Endothelial cell of umbilical vein (primary cell): Measurements from ENCODE around the gene RANBP1. TPM values are rescaled to one million over a fixed set of nuclear protein-coding genes. Genes with fewer than 3 reads are reported as not detected.

Source experiments
- BruUV-seq: library from RNA; stranded (reverse); fragments of 400-500 nt; replicated peaks from 2 replicates; lab custom pipeline; 2021; lab: Mats Ljungman, UMichigan
- CTCF ChIA-PET: fragments of 300-600, 350-600 bp; sonication (Branson Sonifier 250); formaldehyde crosslinking; loops from one replicate; lab custom pipeline; 2021; ENCODE audit warnings: antibody characterized with exemption, inconsistent platforms; lab: Charles Lee
- POLR2A ChIA-PET: fragments of 300-600, 350-600 bp; sonication (Branson Sonifier 250); formaldehyde crosslinking; loops from one replicate; lab custom pipeline; 2021; ENCODE audit warnings: antibody characterized with exemption, inconsistent platforms; lab: Charles Lee
- DNase-seq: peaks from one replicate; pipeline ENCODE4 v3.0.0-alpha.2; 2011; ENCODE audit warnings: low read depth, low spot score
- FAIRE-seq: peaks from 2 replicates; lab custom pipeline; 2011; peaks lifted over from hg19 to GRCh38; lab: Jason Lieb, UNC
- H2AFZ ChIP-seq: 2 replicates; pipeline ENCODE4 v1.6.0; 2012; ENCODE audit warnings: low read depth, low read length, control low read depth, inconsistent platforms
- H3K27ac ChIP-seq: 2 replicates; pipeline ENCODE4 v1.5.1; 2011; ENCODE audit warnings: low read depth, mild to moderate bottlenecking, control low read depth, low read length, moderate library complexity; ENCODE audit not compliant: insufficient read depth
- H3K27me3 ChIP-seq, 2 experiments: 2 replicates each; pipeline versions ENCODE4 v1.6.0 to v1.6.1; 2011; ENCODE audit warnings: low read length in 2 of 2, mixed read lengths in 1 of 2; ENCODE audit not compliant: control insufficient read depth in 2 of 2, insufficient read depth in 2 of 2
- H3K36me3 ChIP-seq, 2 experiments: 2 replicates in 1 of 2; 3 replicates in 1 of 2; pipeline ENCODE4 v1.5.1; 2011; ENCODE audit warnings: low read length in 2 of 2, mild to moderate bottlenecking in 1 of 2, moderate library complexity in 1 of 2; ENCODE audit not compliant: control insufficient read depth in 2 of 2, insufficient read depth in 2 of 2; ENCODE audit errors: extremely low read depth in 1 of 2
- H3K4me1 ChIP-seq: 3 replicates; pipeline ENCODE4 v1.5.1; 2011; ENCODE audit warnings: mild to moderate bottlenecking, low read length; ENCODE audit not compliant: control insufficient read depth, insufficient read depth; ENCODE audit errors: extremely low read depth
- H3K4me2 ChIP-seq: 2 replicates; pipeline ENCODE4 v1.6.1; 2011; ENCODE audit warnings: low read length, control low read depth, mixed read lengths; ENCODE audit not compliant: insufficient read depth
- H3K4me3 ChIP-seq, 3 experiments: fragments of 200-600 bp in 1 of 3; sonication (generic), shearing (Covaris generic) in 1 of 3; replicated peaks in 1 of 3; 2 replicates each; pipeline ENCODE4 v1.5.1; 2011 to 2016; ENCODE audit warnings: control low read depth in 3 of 3, low read length in 3 of 3, mild to moderate bottlenecking in 2 of 3, inconsistent platforms in 1 of 3, low read depth in 1 of 3, moderate library complexity in 1 of 3; ENCODE audit not compliant: insufficient read depth in 1 of 3
- H3K79me2 ChIP-seq: 2 replicates; pipeline ENCODE4 v1.6.0; 2012; ENCODE audit warnings: low read length, inconsistent platforms; ENCODE audit not compliant: control insufficient read depth, insufficient read depth
- H3K9ac ChIP-seq: replicated peaks from 2 replicates; pipeline ENCODE3; 2011; ENCODE audit warnings: low read length, control low read depth; ENCODE audit not compliant: insufficient read depth; ENCODE audit errors: extremely low read depth
- H3K9me1 ChIP-seq: replicated peaks from 3 replicates; pipeline ENCODE4 v1.6.0; 2011; ENCODE audit warnings: mild to moderate bottlenecking, low read length; ENCODE audit not compliant: control insufficient read depth, insufficient read depth; ENCODE audit errors: extremely low read depth
- H3K9me3 ChIP-seq: replicated peaks from 2 replicates; pipeline ENCODE4 v1.5.1; 2012; ENCODE audit warnings: low read length, inconsistent platforms; ENCODE audit not compliant: control insufficient read depth, insufficient read depth
- H4K20me1 ChIP-seq: replicated peaks from 2 replicates; pipeline ENCODE3; 2011; ENCODE audit warnings: mild to moderate bottlenecking, low read length; ENCODE audit not compliant: control insufficient read depth, insufficient read depth; ENCODE audit errors: extremely low read depth
- EZH2 ChIP-seq: IDR thresholded peaks from 2 replicates; pipeline ENCODE4 v1.6.1; 2012; ENCODE audit warnings: borderline replicate concordance, low read depth, mild to moderate bottlenecking, moderate library complexity, low read length, inconsistent platforms; ENCODE audit not compliant: severe bottlenecking
- FOS ChIP-seq: IDR thresholded peaks from 2 replicates; pipeline ENCODE4 v1.6.1; 2011; ENCODE audit warnings: mild to moderate bottlenecking, low read length, moderate library complexity, borderline replicate concordance; ENCODE audit not compliant: insufficient read depth
- GATA2 ChIP-seq: IDR thresholded peaks from 2 replicates; pipeline ENCODE4 v1.7.0; 2011; ENCODE audit warnings: low read depth, mild to moderate bottlenecking, moderate library complexity, mixed read lengths, low read length; ENCODE audit not compliant: insufficient read length, insufficient read depth
- JUN ChIP-seq: IDR thresholded peaks from 2 replicates; pipeline ENCODE4 v1.6.1; 2011; ENCODE audit warnings: borderline replicate concordance, low read depth; ENCODE audit not compliant: insufficient read length, insufficient read depth
- MAX ChIP-seq: IDR thresholded peaks from 2 replicates; pipeline ENCODE4 v1.6.1; 2011; ENCODE audit not compliant: insufficient read depth, insufficient read length
- MYC ChIP-seq: IDR thresholded peaks from one replicate; pipeline ENCODE4 v1.6.1; 2011; ENCODE audit warnings: mild to moderate bottlenecking, low read depth, low read length
- POLR2A ChIP-seq: IDR thresholded peaks from 2 replicates; pipeline ENCODE4 v1.6.1; 2012; ENCODE audit warnings: low read depth, mild to moderate bottlenecking, control low read depth, low read length
- POLR2AphosphoS5 ChIP-seq: IDR thresholded peaks from 2 replicates; pipeline ENCODE4 v1.6.1; 2012; ENCODE audit warnings: low read depth, mild to moderate bottlenecking, control low read depth, low read length, moderate library complexity; ENCODE audit not compliant: insufficient read depth
- dilution Hi-C: fragments of 300-500 bp; cut with MboI; formaldehyde crosslinking; loops from one replicate; pipeline ENCODE4 v1.15.0; 2019; ENCODE audit warnings: low sequenced_read_pairs; ENCODE audit not compliant: extremely low pct_ligation_motif_present
- intact Hi-C: fragments of 100-400 bp; cut with micrococcal nuclease; formaldehyde crosslinking; loops from one replicate; pipeline ENCODE4 v1.10.0; 2022
- polyA plus RNA-seq, 4 experiments: library from polyadenylated mRNA; depleted of rRNA in 3 of 4; stranded (reverse) in 3 of 4; unstranded in 1 of 4; fragments of >200 nt; gene quantifications; 2 replicates each; pipeline versions ENCODE4 v1.2.1 to v1.2.3, GENCODE V29; 2011 to 2012; ENCODE audit warnings: missing spikeins in 1 of 4
- total RNA-seq: library from RNA; stranded (reverse); gene quantifications from 2 replicates; pipeline ENCODE4 v1.2.3, GENCODE V29; 2021
- TF ChIP-seq, protein P1 (sequence below), 2 donors: IDR thresholded peaks; 1 replicate in 1 of 2; 2 replicates in 1 of 2; pipeline ENCODE4 v1.5.1; 2011; ENCODE audit warnings: low read length in 2 of 2, mild to moderate bottlenecking in 2 of 2, moderate library complexity in 2 of 2, control low read depth in 1 of 2, inconsistent platforms in 1 of 2, low read depth in 1 of 2; ENCODE audit not compliant: insufficient read depth in 1 of 2; ENCODE audit errors: extremely low read depth in 1 of 2

Gene RANBP1
- total and polyA plus RNA-seq, 2 donors (not counting 3 experiments of a cell fraction or from before 2014, with no cell fraction given), result 228 to 247 TPM

DNA sequence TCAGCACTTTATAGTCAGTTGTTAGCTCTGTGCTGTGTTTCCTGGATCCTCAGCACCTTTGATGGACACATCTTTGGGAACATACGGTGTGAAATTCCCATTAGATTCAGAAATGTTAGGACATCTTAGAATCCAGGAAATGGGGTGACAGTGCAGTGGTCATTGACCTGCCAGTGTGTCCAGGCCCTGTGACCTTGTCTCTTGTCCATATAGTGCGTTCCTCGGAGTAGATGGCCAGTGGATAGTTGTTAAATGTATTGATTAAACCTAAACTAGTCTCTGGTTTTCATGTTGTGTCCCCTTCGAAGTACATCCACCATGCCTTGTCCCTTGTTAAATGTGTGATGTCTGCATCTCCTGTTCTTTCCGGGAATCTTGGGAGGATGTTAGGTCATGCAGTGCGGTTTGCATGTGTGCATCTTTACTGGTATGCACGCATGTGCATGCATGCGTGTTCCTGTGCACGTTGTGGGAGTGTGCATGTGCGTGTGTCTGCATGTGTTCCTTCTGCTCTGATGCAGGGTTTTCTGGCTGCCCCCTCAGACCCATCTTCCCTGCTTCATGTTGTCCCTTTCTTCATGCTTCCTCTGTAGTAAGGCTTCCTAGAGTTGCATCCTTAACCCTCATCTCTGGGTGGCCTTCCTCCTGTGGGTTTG, 31.9 kb upstream of the RANBP1 start:
- Histone ChIP-seq H3K9me3 (no peaks in the 10 kb centered on the region), H3K27ac (no peak overlapping the region), H3K4me1 (peaks cover 19% of the 10 kb centered on the region), H3K27me3 (no peaks in the 10 kb centered on the region), H3K79me2 (peaks cover 79% of the 10 kb centered on the region), H4K20me1 (peaks cover 2% of the 10 kb centered on the region), H3K4me2 (no peak overlapping the region), H3K9me1 (no peaks in the 10 kb centered on the region), H3K9ac (no peak overlapping the region), H2AFZ (no peak overlapping the region), H3K36me3 (peaks cover 15 to 29% of the 10 kb centered on the region in 2 experiments), H3K4me3 (no peak overlapping the region)
- no peak for FAIRE-seq
- BruUV-seq, result no TSS peak
- TF ChIP-seq MAX, result no peak
- no peak for TF ChIP-seq JUN
- no peak for TF ChIP-seq GATA2
- no peak for TF ChIP-seq EZH2
- no peak for TF ChIP-seq MYC
- TF ChIP-seq, protein P1, sequence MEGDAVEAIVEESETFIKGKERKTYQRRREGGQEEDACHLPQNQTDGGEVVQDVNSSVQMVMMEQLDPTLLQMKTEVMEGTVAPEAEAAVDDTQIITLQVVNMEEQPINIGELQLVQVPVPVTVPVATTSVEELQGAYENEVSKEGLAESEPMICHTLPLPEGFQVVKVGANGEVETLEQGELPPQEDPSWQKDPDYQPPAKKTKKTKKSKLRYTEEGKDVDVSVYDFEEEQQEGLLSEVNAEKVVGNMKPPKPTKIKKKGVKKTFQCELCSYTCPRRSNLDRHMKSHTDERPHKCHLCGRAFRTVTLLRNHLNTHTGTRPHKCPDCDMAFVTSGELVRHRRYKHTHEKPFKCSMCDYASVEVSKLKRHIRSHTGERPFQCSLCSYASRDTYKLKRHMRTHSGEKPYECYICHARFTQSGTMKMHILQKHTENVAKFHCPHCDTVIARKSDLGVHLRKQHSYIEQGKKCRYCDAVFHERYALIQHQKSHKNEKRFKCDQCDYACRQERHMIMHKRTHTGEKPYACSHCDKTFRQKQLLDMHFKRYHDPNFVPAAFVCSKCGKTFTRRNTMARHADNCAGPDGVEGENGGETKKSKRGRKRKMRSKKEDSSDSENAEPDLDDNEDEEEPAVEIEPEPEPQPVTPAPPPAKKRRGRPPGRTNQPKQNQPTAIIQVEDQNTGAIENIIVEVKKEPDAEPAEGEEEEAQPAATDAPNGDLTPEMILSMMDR (IDR thresholded peaks at IDR 0.05; ENCODE audit: extremely low read depth in 1 of 2, insufficient read depth in 1 of 2, low read depth in 1 of 2, low read length in 2 of 2), result no peak
- no peak for TF ChIP-seq POLR2AphosphoS5
- no peak for TF ChIP-seq POLR2A
- no peak for TF ChIP-seq FOS
- POLR2A ChIA-PET, result no interaction called here
- CTCF ChIA-PET, result no interaction called here
- DNase-seq, result no peak
- dilution Hi-C loops, result no loop called here
- intact Hi-C loops, result no loop called here
